ENCODE data around the gene TOMM70.

- TF ChIP-seq CTBP2 (IDR thresholded peaks at IDR 0.05; ENCODE audit: borderline replicate concordance, insufficient read depth, insufficient read length, low read length), result no peak
- no peak for TF ChIP-seq CTCF (IDR thresholded peaks at IDR 0.05; ENCODE audit: control extremely low read depth in 1 of 3, insufficient read depth in 1 of 3, low read depth in 1 of 3, low read length in 3 of 3)
- no peak for TF ChIP-seq EZH2 (IDR thresholded peaks at IDR 0.05; ENCODE audit: low read depth, low read length, severe bottlenecking)
- no peak for TF ChIP-seq ZNF274 (IDR thresholded peaks at IDR 0.05; ENCODE audit: borderline replicate concordance, extremely low read depth, low read length)
- TF ChIP-seq EP300 (IDR thresholded peaks at IDR 0.05; ENCODE audit: borderline replicate concordance in 1 of 2, low read depth in 2 of 2, low read length in 2 of 2), result no peak
- no peak for TF ChIP-seq POLR2AphosphoS5 (IDR thresholded peaks at IDR 0.05; ENCODE audit: low read depth, low read length)
- TF ChIP-seq MAX (IDR thresholded peaks at IDR 0.05), result no peak
- no peak for TF ChIP-seq POLR2A (IDR thresholded peaks at IDR 0.05; ENCODE audit: control extremely low read depth in 1 of 2, low read depth in 2 of 2, low read length in 2 of 2)
- no peak for TF ChIP-seq ATF3 (IDR thresholded peaks at IDR 0.05; ENCODE audit: insufficient read depth, low read depth, low read length)
- no peak for TF ChIP-seq CHD1 (IDR thresholded peaks at IDR 0.05; ENCODE audit: low read depth, low read length)
- no peak for TF ChIP-seq SIX5 (IDR thresholded peaks at IDR 0.05; ENCODE audit: low read depth, low read length)
These were observed 1.4 kb upstream of the TOMM70 start for GRCh38 chr3:100402256-100402655.

All from H1 (cell line).